ENCODE measurements around the gene OAS3. TPM values are rescaled to one million over a fixed set of nuclear protein-coding genes. Genes with fewer than 3 reads are reported as not detected.

Gene OAS3
- total and polyA plus RNA-seq, 9 of the 15 experiments (the other 6 are each of a cell fraction or from before 2014, with no cell fraction given) = 0.21 to 2.0 (median 0.83) TPM

- in situ Hi-C loops (cut with MboI) = no loop called here
- H3K4me1 ChIP-seq (replicated peaks in 1 of 2; ENCODE audit: control insufficient read depth in 2 of 2, insufficient read depth in 2 of 2, low read length in 2 of 2) = no peaks in the 10 kb centered on the region
- no peak overlapping the region for H3K9ac ChIP-seq (ENCODE audit: insufficient read depth in 1 of 2, low read depth in 2 of 2, low read length in 2 of 2)
- no peak overlapping the region for H3K27ac ChIP-seq (ENCODE audit: extremely low read depth, low read depth, low read length)
- intact Hi-C loops (cut with micrococcal nuclease) = no loop called here
- H3K36me3 ChIP-seq (ENCODE audit: control insufficient read depth, insufficient read depth, low read length) = no peaks in the 10 kb centered on the region
- POLR2A ChIA-PET = no interaction called here
- CTCF ChIA-PET (ENCODE audit: low intra/inter-chr PET ratio) = no interaction called here
- peaks cover 2 to 11% of the 10 kb centered on the region in 2 experiments; a peak in 2 of 5 replicates for H3K27me3 ChIP-seq (ENCODE audit: control insufficient read depth in 2 of 2, insufficient read depth in 2 of 2, low read length in 2 of 2)
- no peaks in the 10 kb centered on the region for H3K79me2 ChIP-seq (ENCODE audit: control insufficient read depth, insufficient read depth, low read length)
- TF ChIP-seq MTA2 (IDR thresholded peaks at IDR 0.05; ENCODE audit: low read depth) (no peak), CHD2 (IDR thresholded peaks at IDR 0.05; ENCODE audit: low read depth, low read length) (no peak), HMG20B (CRISPR knock-in tag; IDR thresholded peaks at IDR 0.05) (no peak), ZNF764 (CRISPR knock-in tag; IDR thresholded peaks at IDR 0.05; ENCODE audit: low read depth) (no peak), ID3 (CRISPR knock-in tag; IDR thresholded peaks at IDR 0.05) (no peak), ID3 (tag; IDR thresholded peaks at IDR 0.05) (no peak), ZNF384 (IDR thresholded peaks at IDR 0.05; ENCODE audit: low read depth, low read length) (no peak), KDM1A (IDR thresholded peaks at IDR 0.05) (no peak), SP1 (CRISPR knock-in tag; IDR thresholded peaks at IDR 0.05) (no peak), GTF2F1 (IDR thresholded peaks at IDR 0.05; ENCODE audit: low read depth, low read length) (no peak), POU5F1 (IDR thresholded peaks at IDR 0.05; ENCODE audit: borderline replicate concordance, low read depth, low read length, partially characterized antibody) (no peak)
- DNase-seq (ENCODE audit: extremely low read depth in 1 of 4, low spot score in 3 of 4) (no peak), ATAC-seq (no peak), FAIRE-seq (no peak)
- no peak overlapping the region for H2AFZ ChIP-seq (ENCODE audit: low read depth, low read length)
- no peak overlapping the region for H3K4me3 ChIP-seq
- no peaks in the 10 kb centered on the region; the same call in 1 of the 2 replicates for H4K20me1 ChIP-seq (replicated peaks; ENCODE audit: control insufficient read depth, insufficient read depth, low read length)
- H3K4me2 ChIP-seq (ENCODE audit: insufficient read depth, low read length) = no peak overlapping the region
- no TSS peak for BruUV-seq (replicated peaks)
- H3K9me3 ChIP-seq (replicated peaks; ENCODE audit: control insufficient read depth, insufficient read depth, low read depth, low read length) = no peaks in the 10 kb centered on the region
- no peaks in the 10 kb centered on the region for H3K9me1 ChIP-seq (ENCODE audit: control insufficient read depth, insufficient read depth, low read length)
These were observed 44.1 kb upstream of the OAS3 start for GRCh38 chr12:112894128-112894527.
